Endothelial cell of umbilical vein (primary cell): ENCODE data around the gene ANP32B. TPM values are rescaled to one million over a fixed set of nuclear protein-coding genes. Genes with fewer than 3 reads are reported as not detected.

Source experiments
- BruUV-seq: library from RNA; stranded (reverse); fragments of 400-500 nt; replicated peaks from 2 replicates; lab custom pipeline; 2021; lab: Mats Ljungman, UMichigan
- CTCF ChIA-PET: fragments of 300-600, 350-600 bp; sonication (Branson Sonifier 250); formaldehyde crosslinking; loops from one replicate; lab custom pipeline; 2021; ENCODE audit warnings: antibody characterized with exemption, inconsistent platforms; lab: Charles Lee
- POLR2A ChIA-PET: fragments of 300-600, 350-600 bp; sonication (Branson Sonifier 250); formaldehyde crosslinking; loops from one replicate; lab custom pipeline; 2021; ENCODE audit warnings: antibody characterized with exemption, inconsistent platforms; lab: Charles Lee
- DNase-seq: peaks from one replicate; pipeline ENCODE4 v3.0.0-alpha.2; 2011; ENCODE audit warnings: low read depth, low spot score
- FAIRE-seq: peaks from 2 replicates; lab custom pipeline; 2011; peaks lifted over from hg19 to GRCh38; lab: Jason Lieb, UNC
- H2AFZ ChIP-seq: 2 replicates; pipeline ENCODE4 v1.6.0; 2012; ENCODE audit warnings: low read depth, low read length, control low read depth, inconsistent platforms
- H3K27ac ChIP-seq: 2 replicates; pipeline ENCODE4 v1.5.1; 2011; ENCODE audit warnings: low read depth, mild to moderate bottlenecking, control low read depth, low read length, moderate library complexity; ENCODE audit not compliant: insufficient read depth
- H3K27me3 ChIP-seq, 2 experiments: 2 replicates each; pipeline versions ENCODE4 v1.6.0 to v1.6.1; 2011; ENCODE audit warnings: low read length in 2 of 2, mixed read lengths in 1 of 2; ENCODE audit not compliant: control insufficient read depth in 2 of 2, insufficient read depth in 2 of 2
- H3K36me3 ChIP-seq, 2 experiments: 2 replicates in 1 of 2; 3 replicates in 1 of 2; pipeline ENCODE4 v1.5.1; 2011; ENCODE audit warnings: low read length in 2 of 2, mild to moderate bottlenecking in 1 of 2, moderate library complexity in 1 of 2; ENCODE audit not compliant: control insufficient read depth in 2 of 2, insufficient read depth in 2 of 2; ENCODE audit errors: extremely low read depth in 1 of 2
- H3K4me1 ChIP-seq: 3 replicates; pipeline ENCODE4 v1.5.1; 2011; ENCODE audit warnings: mild to moderate bottlenecking, low read length; ENCODE audit not compliant: control insufficient read depth, insufficient read depth; ENCODE audit errors: extremely low read depth
- H3K4me2 ChIP-seq: 2 replicates; pipeline ENCODE4 v1.6.1; 2011; ENCODE audit warnings: low read length, control low read depth, mixed read lengths; ENCODE audit not compliant: insufficient read depth
- H3K4me3 ChIP-seq, 3 experiments: fragments of 200-600 bp in 1 of 3; sonication (generic), shearing (Covaris generic) in 1 of 3; replicated peaks in 1 of 3; 2 replicates each; pipeline ENCODE4 v1.5.1; 2011 to 2016; ENCODE audit warnings: control low read depth in 3 of 3, low read length in 3 of 3, mild to moderate bottlenecking in 2 of 3, inconsistent platforms in 1 of 3, low read depth in 1 of 3, moderate library complexity in 1 of 3; ENCODE audit not compliant: insufficient read depth in 1 of 3
- H3K79me2 ChIP-seq: 2 replicates; pipeline ENCODE4 v1.6.0; 2012; ENCODE audit warnings: low read length, inconsistent platforms; ENCODE audit not compliant: control insufficient read depth, insufficient read depth
- H3K9ac ChIP-seq: replicated peaks from 2 replicates; pipeline ENCODE3; 2011; ENCODE audit warnings: low read length, control low read depth; ENCODE audit not compliant: insufficient read depth; ENCODE audit errors: extremely low read depth
- H3K9me1 ChIP-seq: replicated peaks from 3 replicates; pipeline ENCODE4 v1.6.0; 2011; ENCODE audit warnings: mild to moderate bottlenecking, low read length; ENCODE audit not compliant: control insufficient read depth, insufficient read depth; ENCODE audit errors: extremely low read depth
- H3K9me3 ChIP-seq: replicated peaks from 2 replicates; pipeline ENCODE4 v1.5.1; 2012; ENCODE audit warnings: low read length, inconsistent platforms; ENCODE audit not compliant: control insufficient read depth, insufficient read depth
- H4K20me1 ChIP-seq: replicated peaks from 2 replicates; pipeline ENCODE3; 2011; ENCODE audit warnings: mild to moderate bottlenecking, low read length; ENCODE audit not compliant: control insufficient read depth, insufficient read depth; ENCODE audit errors: extremely low read depth
- CTCF ChIP-seq, 2 donors: IDR thresholded peaks; 1 replicate in 1 of 2; 2 replicates in 1 of 2; pipeline ENCODE4 v1.5.1; 2011; ENCODE audit warnings: low read length in 2 of 2, mild to moderate bottlenecking in 2 of 2, moderate library complexity in 2 of 2, control low read depth in 1 of 2, inconsistent platforms in 1 of 2, low read depth in 1 of 2; ENCODE audit not compliant: insufficient read depth in 1 of 2; ENCODE audit errors: extremely low read depth in 1 of 2
- EZH2 ChIP-seq: IDR thresholded peaks from 2 replicates; pipeline ENCODE4 v1.6.1; 2012; ENCODE audit warnings: borderline replicate concordance, low read depth, mild to moderate bottlenecking, moderate library complexity, low read length, inconsistent platforms; ENCODE audit not compliant: severe bottlenecking
- FOS ChIP-seq: IDR thresholded peaks from 2 replicates; pipeline ENCODE4 v1.6.1; 2011; ENCODE audit warnings: mild to moderate bottlenecking, low read length, moderate library complexity, borderline replicate concordance; ENCODE audit not compliant: insufficient read depth
- GATA2 ChIP-seq: IDR thresholded peaks from 2 replicates; pipeline ENCODE4 v1.7.0; 2011; ENCODE audit warnings: low read depth, mild to moderate bottlenecking, moderate library complexity, mixed read lengths, low read length; ENCODE audit not compliant: insufficient read length, insufficient read depth
- JUN ChIP-seq: IDR thresholded peaks from 2 replicates; pipeline ENCODE4 v1.6.1; 2011; ENCODE audit warnings: borderline replicate concordance, low read depth; ENCODE audit not compliant: insufficient read length, insufficient read depth
- MAX ChIP-seq: IDR thresholded peaks from 2 replicates; pipeline ENCODE4 v1.6.1; 2011; ENCODE audit not compliant: insufficient read depth, insufficient read length
- MYC ChIP-seq: IDR thresholded peaks from one replicate; pipeline ENCODE4 v1.6.1; 2011; ENCODE audit warnings: mild to moderate bottlenecking, low read depth, low read length
- dilution Hi-C: fragments of 300-500 bp; cut with MboI; formaldehyde crosslinking; loops from one replicate; pipeline ENCODE4 v1.15.0; 2019; ENCODE audit warnings: low sequenced_read_pairs; ENCODE audit not compliant: extremely low pct_ligation_motif_present
- intact Hi-C: fragments of 100-400 bp; cut with micrococcal nuclease; formaldehyde crosslinking; loops from one replicate; pipeline ENCODE4 v1.10.0; 2022
- polyA plus RNA-seq, 4 experiments: library from polyadenylated mRNA; depleted of rRNA in 3 of 4; stranded (reverse) in 3 of 4; unstranded in 1 of 4; fragments of >200 nt; gene quantifications; 2 replicates each; pipeline versions ENCODE4 v1.2.1 to v1.2.3, GENCODE V29; 2011 to 2012; ENCODE audit warnings: missing spikeins in 1 of 4
- total RNA-seq: library from RNA; stranded (reverse); gene quantifications from 2 replicates; pipeline ENCODE4 v1.2.3, GENCODE V29; 2021

ANP32B gene
- total and polyA plus RNA-seq, 2 donors (not counting 3 experiments of a cell fraction or from before 2014, with no cell fraction given), result 13.9 to 173 TPM

- TF ChIP-seq CTCF (IDR thresholded peaks at IDR 0.05; ENCODE audit: extremely low read depth in 1 of 2, insufficient read depth in 1 of 2, low read depth in 1 of 2, low read length in 2 of 2) (no peak), MAX (no peak), GATA2 (no peak), MYC (no peak), JUN (no peak), EZH2 (no peak), FOS (no peak)
- ChIA-PET POLR2A (interaction anchor here (1.4 kb wide), 1 partner anchor 50 kb away, joined by 4 read pairs; the partner anchor contains the start of gene NANS), CTCF (interaction anchor here (1.0 to 5.3 kb wide), 6 partner anchors 8 to 39 kb away, joined by 3 to 30 read pairs (median 4); no protein-coding TSS in a partner anchor)
- H3K9me1 ChIP-seq, result no peaks in the 10 kb centered on the region
- DNase-seq (no peak), FAIRE-seq (no peak)
- peaks cover 9 to 23% of the 10 kb centered on the region in 2 experiments for H3K36me3 ChIP-seq
- no peak overlapping the region for H2AFZ ChIP-seq
- BruUV-seq, result no TSS peak
- H3K79me2 ChIP-seq, result peaks cover 76% of the 10 kb centered on the region
- no peaks in the 10 kb centered on the region for H3K27me3 ChIP-seq
- peaks cover 42% of the 10 kb centered on the region for H3K4me1 ChIP-seq
- H3K4me3 ChIP-seq, result no peak overlapping the region
- H3K4me2 ChIP-seq, result no peak overlapping the region
- H4K20me1 ChIP-seq, result no peaks in the 10 kb centered on the region
- no peak overlapping the region for H3K9ac ChIP-seq
- no peak overlapping the region for H3K27ac ChIP-seq
- dilution Hi-C loops, result no loop called here
- H3K9me3 ChIP-seq, result no peaks in the 10 kb centered on the region
- intact Hi-C loops, result no loop called here
Measured at GRCh38 chr9:98006127-98006796, 23.1 kb downstream of the ANP32B start.
